Activated T-cell treated with anti-CD3 and anti-CD28 coated beads for 1 hour (primary cell): ENCODE measurements around the gene CDK5R1.
"Not testable (repeated sequence)": the region's sequence is repeated elsewhere in the genome, so short reads cannot be mapped to it uniquely, and the experiment has no call there.

Experiments used
- DNase-seq: peaks from one replicate; pipeline ENCODE4 v3.0.0-alpha.2; 2020; ENCODE audit warnings: low read depth

The CDK5R1 gene

DNA sequence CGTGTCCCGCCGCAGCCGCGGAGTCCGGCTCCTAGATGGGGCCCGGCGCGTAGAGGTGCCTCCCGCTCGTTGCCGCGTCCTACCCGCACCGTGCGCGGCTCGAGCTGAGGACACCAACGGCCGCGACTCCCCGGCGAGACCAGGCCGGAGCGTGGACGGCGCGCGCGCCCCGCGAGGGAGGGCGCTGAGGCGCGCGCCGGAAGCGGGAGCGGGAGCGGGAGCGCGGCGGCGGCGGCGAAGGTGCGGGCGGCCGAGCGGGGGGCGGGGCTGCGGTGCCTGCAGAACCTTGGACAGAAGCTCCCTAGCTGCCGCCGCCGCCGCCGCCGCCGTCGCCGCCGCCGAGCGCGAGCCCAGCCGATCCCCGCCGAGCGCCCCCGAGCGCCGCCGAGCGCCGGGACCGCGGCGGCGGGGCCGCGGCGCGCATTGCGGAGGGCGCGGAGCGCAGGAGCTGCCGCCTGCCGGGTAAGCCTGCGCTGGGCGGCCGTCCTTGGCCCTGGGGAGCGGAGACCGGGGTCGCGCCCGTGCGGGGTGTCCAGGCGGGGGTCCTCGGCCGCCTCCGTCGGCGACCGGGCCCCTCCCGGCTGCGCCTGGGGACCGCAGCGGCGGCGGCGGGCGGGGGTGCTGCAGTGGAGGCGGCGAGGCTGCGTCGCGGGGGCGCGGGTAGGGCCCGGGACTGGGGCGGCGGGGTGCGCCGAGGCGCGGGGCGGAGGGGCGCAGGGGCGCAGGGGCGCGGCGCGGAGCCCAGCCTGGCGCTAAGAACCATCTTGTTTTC, at the start of gene CDK5R1:
CDK5R1 (plus strand) TSS at position 293 of the 772 bp plus-strand sequence. CDS start 628 bp downstream, outside the sequence.
- DNase-seq, result peak; percentile 53

GRCh38 chr17:32440722-32441121, 46.1 kb upstream of the CDK5R1 start:
- DNase-seq, result no peak

GRCh38 chr17:32441886-32442285, 44.9 kb upstream of the CDK5R1 start:
- no peak for DNase-seq

GRCh38 chr17:32443827-32444300, 42.9 kb upstream of the CDK5R1 start:
- DNase-seq, result no peak

DNA sequence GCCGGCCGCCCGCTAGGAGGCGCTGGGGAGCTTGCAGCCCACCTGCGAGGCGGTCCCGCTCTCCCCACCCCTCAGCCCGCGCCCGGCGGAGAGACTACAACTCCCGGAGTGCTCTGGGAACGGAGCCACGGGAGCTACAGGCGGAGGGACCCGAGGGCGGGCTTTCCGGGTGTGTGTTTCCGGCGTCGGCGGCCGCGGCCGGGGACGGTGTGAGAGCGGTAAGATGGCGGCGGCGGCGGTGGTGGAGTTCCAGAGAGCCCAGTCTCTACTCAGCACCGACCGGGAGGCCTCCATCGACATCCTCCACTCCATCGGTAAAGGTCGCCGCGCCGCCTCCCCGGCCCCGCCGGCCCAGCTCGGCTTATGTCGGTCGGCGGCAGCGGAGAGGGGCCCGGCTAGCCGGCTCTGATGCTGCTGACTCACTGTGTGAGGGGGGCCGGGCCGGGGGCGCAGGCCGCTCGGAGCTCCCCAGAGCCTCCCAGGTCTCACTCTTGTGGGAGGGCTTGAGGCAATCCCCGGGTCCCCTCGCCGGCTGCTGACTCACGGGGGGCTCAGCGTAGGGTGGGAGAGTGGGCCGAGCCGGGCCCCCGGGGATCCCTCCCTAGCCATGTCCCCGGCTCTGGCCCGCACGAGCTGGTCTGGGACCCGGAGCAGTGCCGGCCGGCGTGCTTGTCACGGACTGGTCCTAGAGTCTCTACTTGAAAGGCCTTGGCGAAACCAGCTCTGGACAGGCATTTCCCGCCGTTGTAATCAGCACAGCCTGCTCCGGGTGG, 42.3 kb upstream of the CDK5R1 start, which contains the start of gene PSMD11:
PSMD11 (plus strand) TSS at position 210 of the 773 bp plus-strand sequence; CDS start at position 224, 14 bp downstream.
- peak; percentile 98 for DNase-seq

GRCh38 chr17:32445074-32445415, 41.7 kb upstream of the CDK5R1 start:
- DNase-seq, result peak; percentile 14

DNA sequence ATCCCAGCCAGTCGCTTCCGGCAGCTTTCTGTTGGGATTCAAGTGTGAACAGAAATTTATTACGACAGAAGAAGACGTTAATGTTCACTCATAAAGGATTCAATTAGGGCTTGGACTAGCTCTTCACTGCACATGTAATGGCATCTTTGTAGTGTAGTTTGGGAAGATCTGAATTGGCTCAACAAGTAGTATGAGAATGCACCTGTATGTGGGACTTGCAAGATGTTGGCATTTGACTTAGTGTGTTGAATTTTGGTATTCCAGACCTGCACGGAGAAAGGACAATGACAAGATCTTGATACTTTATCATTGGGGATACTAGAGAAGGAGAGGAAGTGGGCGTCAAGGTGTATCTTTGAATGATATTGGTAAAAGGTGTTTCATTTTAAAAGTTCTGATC, 41.3 kb upstream of the CDK5R1 start:
- no peak for DNase-seq

DNA sequence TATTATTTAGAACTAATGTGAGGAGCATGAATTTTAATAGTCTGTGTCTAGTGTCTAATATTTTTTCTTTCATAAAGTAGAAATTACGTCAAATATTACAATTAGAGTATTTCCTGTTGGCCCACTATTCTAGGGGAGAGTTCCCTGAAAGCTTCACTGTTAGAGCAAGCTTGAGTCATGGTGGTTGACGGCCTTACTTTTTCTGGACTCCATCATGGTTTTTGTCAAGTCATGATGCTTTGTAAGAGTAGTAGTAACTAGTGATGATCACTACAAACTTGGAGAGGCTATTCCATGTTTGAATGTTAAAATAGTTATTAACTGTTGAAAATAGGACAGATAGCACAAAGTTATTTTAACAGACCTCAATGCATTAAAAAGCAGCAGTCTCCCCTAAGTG, 40.8 kb upstream of the CDK5R1 start:
- no peak for DNase-seq

GRCh38 chr17:32446949-32447348, 39.8 kb upstream of the CDK5R1 start:
- no peak for DNase-seq

DNA sequence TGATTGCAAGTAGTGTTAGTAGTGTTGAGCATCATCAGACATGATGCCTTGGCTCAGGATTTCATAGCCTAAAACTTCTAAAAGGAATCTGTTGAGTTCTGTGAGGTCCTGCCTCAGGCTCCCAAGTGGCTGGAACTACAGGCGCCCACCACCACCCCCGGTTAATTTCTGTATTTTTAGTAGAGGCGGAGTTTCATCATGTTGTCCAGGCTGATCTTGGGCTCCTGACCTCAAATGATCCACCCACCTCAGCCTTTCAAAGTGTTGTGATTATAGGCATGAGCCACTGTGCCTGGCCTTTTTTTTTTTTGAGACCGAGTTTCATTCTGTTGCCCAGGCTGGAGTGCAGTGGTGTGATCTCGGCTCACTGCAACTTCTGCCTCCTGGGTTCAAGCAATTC, 36.8 kb upstream of the CDK5R1 start:
- DNase-seq, result no peak

DNA sequence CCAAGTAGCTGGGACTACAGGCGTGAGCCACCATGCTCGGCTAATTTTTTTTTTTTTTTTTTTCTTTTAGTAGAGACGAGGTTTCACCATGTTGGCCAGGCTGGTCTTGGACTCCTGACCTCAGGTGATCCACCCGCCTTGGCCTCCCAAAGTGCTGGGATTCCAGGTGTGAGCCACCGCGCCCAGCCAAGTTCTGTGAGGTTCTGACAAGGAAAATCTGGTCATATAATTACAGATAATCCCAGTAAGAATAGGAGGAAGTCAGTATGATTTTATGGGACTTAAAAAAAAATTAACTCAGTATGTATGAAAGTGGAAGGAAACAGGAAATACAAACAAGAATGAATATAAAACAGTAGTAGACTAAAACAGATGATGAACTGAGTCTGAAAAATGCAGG, 36.4 kb upstream of the CDK5R1 start:
- DNase-seq, result not testable (repeated sequence)

- DNase-seq, result no peak
Measured at GRCh38 chr17:32451879-32452278, 34.9 kb upstream of the CDK5R1 start.

DNA sequence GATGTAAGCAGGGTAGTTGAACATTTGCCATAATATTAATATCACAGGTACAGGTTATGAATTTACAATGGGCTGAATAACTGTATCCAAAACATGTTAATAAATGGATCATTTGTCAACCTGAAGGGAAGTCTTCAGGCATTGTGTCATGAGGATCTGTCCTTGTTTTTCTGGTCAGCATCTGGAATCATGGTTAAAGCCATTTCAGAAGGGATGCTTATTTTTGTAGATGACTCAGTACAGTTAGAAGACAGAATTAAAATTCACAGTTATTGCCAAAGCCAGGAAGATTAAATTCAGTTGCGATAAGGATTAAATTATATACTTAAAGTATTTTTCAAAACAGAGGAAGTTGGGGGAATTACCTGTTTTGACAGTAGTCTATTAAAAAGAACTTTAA, 34.5 kb upstream of the CDK5R1 start:
- no peak for DNase-seq

DNA sequence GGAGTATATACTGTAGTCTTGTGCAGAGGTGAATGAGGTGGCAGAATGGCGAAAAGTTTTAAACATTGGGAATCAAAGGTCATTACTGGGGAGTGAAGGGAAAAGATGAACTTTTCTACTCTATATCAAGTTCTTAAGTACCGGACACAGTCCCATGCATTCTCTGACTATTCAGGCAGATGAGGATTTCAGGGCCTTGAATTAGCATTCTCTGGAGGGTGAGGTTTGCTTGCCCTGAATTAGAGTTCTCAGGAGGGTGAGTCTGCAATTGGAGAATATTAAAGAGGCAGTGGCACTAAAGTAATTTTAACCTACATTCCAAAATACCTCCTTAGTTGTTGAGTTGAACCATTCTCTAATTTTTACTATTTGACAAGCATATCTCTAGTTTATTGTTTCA, 33.4 kb upstream of the CDK5R1 start:
- no peak for DNase-seq

DNA sequence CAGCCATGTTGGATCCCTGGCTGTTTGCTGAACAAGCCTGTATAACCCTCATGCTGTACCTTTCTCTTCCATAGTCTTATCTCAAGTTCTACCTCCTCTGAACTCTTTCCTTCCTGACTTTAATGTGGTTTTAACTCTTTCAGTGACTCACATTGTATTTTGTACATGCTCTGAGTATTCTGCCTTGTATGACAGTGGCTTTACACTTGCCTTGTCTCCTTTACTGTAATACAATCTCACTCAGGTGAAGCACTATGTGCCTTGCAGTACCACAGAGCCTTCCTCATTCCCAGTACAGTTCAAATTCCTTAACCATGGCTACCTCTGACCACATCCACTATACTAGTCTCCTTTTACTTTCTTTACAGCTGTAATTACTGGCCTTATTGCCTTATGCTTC, 28.4 kb upstream of the CDK5R1 start:
- DNase-seq, result no peak

GRCh38 chr17:32460054-32460453, 26.7 kb upstream of the CDK5R1 start:
- no peak for DNase-seq

DNA sequence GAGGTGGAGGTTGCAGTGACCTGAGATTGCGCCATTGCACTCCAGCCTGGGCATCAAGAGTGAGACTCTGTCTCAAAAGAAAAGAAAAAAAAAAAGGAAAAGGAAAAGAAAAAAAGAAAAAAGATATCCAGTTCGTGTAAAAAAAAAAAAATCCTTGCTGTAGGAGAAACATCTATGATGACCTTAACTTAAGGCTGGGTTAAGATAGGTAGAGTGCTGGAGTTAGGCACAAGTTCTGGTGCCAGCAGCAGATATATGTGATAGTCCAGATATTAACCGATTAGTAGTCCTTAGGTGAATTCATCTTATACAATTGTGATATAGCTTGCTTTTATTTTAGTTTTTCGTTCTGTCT, 25.3 kb upstream of the CDK5R1 start:
- DNase-seq, result no peak

DNA sequence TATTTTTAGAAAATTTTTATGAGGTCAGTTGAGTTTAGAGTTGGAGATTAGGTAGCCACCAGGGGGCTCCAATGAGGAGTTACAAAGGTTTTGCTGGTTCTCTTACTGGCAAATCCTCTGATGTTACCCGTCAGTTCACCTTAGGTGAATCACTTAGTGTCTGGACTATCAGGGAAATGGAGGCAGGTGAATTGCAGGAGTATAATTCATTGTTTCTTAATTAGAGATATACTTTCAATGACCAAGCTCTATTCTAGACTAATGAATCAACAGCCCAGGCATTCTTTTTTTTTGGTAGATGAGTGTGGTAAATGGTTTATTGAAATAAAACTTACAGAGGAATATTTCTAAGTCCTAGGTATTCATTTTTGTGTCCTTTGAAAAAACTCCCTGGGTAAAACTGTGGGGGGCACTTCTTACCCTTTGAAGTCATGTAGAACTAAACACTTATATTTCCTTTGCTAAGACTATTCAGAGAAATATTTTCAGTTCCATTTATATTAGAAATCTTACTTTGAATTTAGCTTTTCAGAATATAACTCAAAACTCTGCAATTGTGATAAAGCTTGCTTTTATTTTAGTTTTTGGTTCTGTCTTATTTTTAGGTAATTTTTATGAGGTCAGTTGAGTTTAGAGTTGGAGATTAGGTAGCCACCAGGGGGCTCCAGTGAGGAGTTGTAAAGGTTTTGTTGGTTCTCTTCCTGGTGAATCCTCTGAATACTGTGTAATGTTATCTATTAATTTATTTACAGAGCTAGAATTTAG, 24.8 kb upstream of the CDK5R1 start:
- peak; percentile 63 for DNase-seq

DNA sequence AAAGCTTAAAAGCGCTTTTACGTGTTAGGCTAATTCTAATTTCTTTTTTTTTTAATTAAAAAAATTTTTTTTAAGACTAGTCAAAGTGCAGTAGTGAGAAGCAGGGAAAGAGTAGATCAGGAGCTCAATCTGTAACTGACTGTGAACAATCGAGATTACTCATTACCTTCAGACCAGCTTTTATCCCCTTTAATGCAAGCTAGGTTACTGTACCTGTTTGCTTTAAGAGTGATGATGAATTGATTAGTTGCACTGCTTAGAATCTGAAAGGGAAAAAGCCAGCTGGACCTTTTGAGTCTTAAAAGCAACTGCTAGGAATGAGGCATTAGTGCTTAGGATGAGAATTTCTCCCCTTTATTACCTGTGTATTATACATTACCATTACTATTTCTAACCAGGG, 23.5 kb upstream of the CDK5R1 start:
- DNase-seq, result no peak

GRCh38 chr17:32464374-32464773, 22.4 kb upstream of the CDK5R1 start:
- no peak for DNase-seq

DNA sequence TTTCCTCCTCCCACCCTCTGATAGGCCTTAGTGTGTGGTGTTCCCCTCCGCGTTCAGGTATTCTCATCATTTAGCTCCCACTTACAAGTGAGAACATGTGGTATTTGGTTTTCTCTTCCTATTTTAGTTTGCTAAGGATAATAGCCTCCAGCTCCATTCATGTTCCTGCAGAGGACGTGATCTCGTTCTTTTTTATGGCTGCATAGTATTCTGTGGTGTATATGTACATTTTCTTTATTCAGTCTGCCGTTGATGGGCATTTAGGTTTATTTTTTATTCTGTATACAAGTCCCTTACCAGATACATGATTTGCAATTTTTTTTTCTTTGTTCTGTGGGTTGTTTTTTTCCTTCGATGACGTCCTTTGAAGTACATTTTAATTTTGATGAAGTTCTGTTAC, 18.8 kb upstream of the CDK5R1 start:
- DNase-seq, result no peak

DNA sequence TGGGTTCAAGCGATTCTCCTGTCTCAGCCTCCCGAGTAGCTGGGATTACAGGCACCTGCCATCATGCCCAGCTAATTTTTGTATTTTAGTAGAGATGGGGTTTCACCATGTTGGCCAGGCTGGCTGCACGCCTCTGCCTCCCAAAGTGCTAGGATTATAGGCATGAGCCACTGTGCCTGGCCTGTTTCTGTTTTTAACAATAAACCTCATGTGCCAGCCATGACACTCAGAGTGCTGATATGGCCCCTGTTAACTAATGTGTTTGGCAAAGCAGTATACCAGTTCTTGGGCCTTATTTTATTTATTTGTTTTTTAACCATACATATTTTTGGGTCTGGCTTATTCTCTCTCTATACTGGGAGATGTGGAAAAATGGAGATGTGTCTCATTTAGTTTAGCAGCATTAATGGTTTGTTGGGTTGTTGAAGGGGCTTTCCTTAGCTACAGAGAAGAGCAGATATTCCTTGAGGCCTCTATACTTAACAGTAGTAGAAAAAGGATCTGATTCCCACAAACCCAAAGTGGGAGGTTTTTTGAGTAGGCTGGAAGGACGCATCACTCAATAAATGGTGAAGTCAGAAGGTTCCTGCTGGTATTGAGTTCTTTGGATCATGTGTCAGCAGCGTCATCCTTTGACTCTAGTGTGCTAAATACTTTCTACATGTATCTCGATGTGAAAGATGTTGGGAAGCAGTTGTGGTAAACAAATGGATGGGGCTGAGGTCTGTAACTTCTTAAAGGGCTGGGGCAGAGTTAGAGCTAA, 16.2 kb upstream of the CDK5R1 start:
- DNase-seq, result no peak
